MM.1S (cell line): ENCODE results near the gene EIF4G2.

ENCODE experiments used
- DNase-seq: peaks from one replicate; pipeline ENCODE4 v3.0.0-alpha.2; 2015
- H2AFZ ChIP-seq: fragments of 300-600 bp; sonication (generic); 2 replicates; pipeline ENCODE4 v1.6.0; 2016; ENCODE audit warnings: antibody characterized with exemption, low read length
- H3F3A ChIP-seq: fragments of 300-600 bp; sonication (generic); 2 replicates; pipeline ENCODE4 v1.6.1; 2016; ENCODE audit warnings: mild to moderate bottlenecking, antibody characterized with exemption, low read length, moderate library complexity, mixed read lengths; ENCODE audit not compliant: insufficient read depth
- H3K27ac ChIP-seq: fragments of 300-600 bp; sonication (generic); 2 replicates; pipeline ENCODE4 v1.5.1; 2016; ENCODE audit warnings: mild to moderate bottlenecking, low read length
- H3K27me3 ChIP-seq: fragments of 300-600 bp; sonication (generic); replicated peaks from 2 replicates; pipeline ENCODE4 v1.6.0; 2016; ENCODE audit warnings: low read length; ENCODE audit not compliant: insufficient read depth
- H3K36me3 ChIP-seq: fragments of 300-600 bp; sonication (generic); replicated peaks from 2 replicates; pipeline ENCODE4 v1.6.1; 2016; ENCODE audit warnings: mild to moderate bottlenecking, low read length, mixed read lengths; ENCODE audit not compliant: insufficient read depth
- H3K4me1 ChIP-seq: fragments of 300-600 bp; sonication (generic); 2 replicates; pipeline ENCODE4 v1.6.1; 2016; ENCODE audit warnings: low read length, mixed read lengths
- H3K4me2 ChIP-seq: fragments of 300-600 bp; sonication (generic); 2 replicates; pipeline ENCODE4 v1.6.0; 2016; ENCODE audit warnings: low read depth, low read length
- H3K4me3 ChIP-seq: fragments of 300-600 bp; sonication (generic); 2 replicates; pipeline ENCODE4 v1.5.1; 2016; ENCODE audit warnings: low read length, mixed read lengths
- H3K79me2 ChIP-seq: fragments of 300-600 bp; sonication (generic); 2 replicates; pipeline ENCODE4 v1.6.1; 2016; ENCODE audit warnings: mixed run types, low read length, mixed read lengths
- H3K9ac ChIP-seq: fragments of 300-600 bp; sonication (generic); 2 replicates; pipeline ENCODE4 v1.6.1; 2016; ENCODE audit warnings: low read length, mixed read lengths
- H3K9me2 ChIP-seq: fragments of 300-600 bp; sonication (generic); replicated peaks from 2 replicates; pipeline ENCODE4 v1.6.1; 2016; ENCODE audit warnings: mild to moderate bottlenecking, low read length, mixed read lengths; ENCODE audit not compliant: insufficient read depth
- H3K9me3 ChIP-seq: fragments of 300-600 bp; sonication (generic); replicated peaks from 2 replicates; pipeline ENCODE4 v1.6.1; 2016; ENCODE audit warnings: mild to moderate bottlenecking, low read length, mixed read lengths; ENCODE audit not compliant: insufficient read depth
- H4K20me1 ChIP-seq: fragments of 300-600 bp; sonication (generic); 2 replicates; pipeline ENCODE4 v1.6.1; 2016; ENCODE audit warnings: mild to moderate bottlenecking, low read length, moderate library complexity, mixed read lengths; ENCODE audit not compliant: insufficient read depth
- CTCF ChIP-seq: fragments of 300-600 bp; sonication (generic); IDR thresholded peaks from 2 replicates; pipeline ENCODE4 v1.5.1; 2016; ENCODE audit warnings: antibody characterized with exemption, low read length, mixed read lengths
- EZH2 ChIP-seq: fragments of 300-600 bp; sonication (generic); optimal IDR thresholded peaks from 2 replicates; pipeline ENCODE3; 2017; ENCODE audit warnings: low read depth, mild to moderate bottlenecking, antibody characterized with exemption, low read length, mixed read lengths
- EZH2phosphoT487 ChIP-seq: fragments of 300-600 bp; sonication (generic); IDR thresholded peaks from 2 replicates; pipeline ENCODE4 v1.6.1; 2018; ENCODE audit warnings: antibody characterized with exemption, low read length

Gene EIF4G2

GRCh38 chr11:10792385-10793068, 16.2 kb downstream of the EIF4G2 start:
- peak overlapping the region; percentile 41 for H2AFZ ChIP-seq
- H3K4me1 ChIP-seq, result no peaks in the 10 kb centered on the region
- H3F3A ChIP-seq, result peaks cover 23% of the 10 kb centered on the region
- H3K4me3 ChIP-seq, result peak overlapping the region; percentile 12; the same call in 1 of the 2 replicates
- no peaks in the 10 kb centered on the region for H3K9me2 ChIP-seq
- no peak overlapping the region for H3K9ac ChIP-seq
- no peaks in the 10 kb centered on the region for H3K9me3 ChIP-seq
- no peak overlapping the region for H3K27ac ChIP-seq
- H3K36me3 ChIP-seq, result peaks cover 5% of the 10 kb centered on the region
- no peaks in the 10 kb centered on the region for H3K27me3 ChIP-seq
- H3K79me2 ChIP-seq, result no peaks in the 10 kb centered on the region
- peak; percentile 79 for DNase-seq
- TF ChIP-seq EZH2, result no peak
- TF ChIP-seq EZH2phosphoT487, result no peak
- peak; percentile 95 for TF ChIP-seq CTCF
- H3K4me2 ChIP-seq, result peak overlapping the region; percentile 65
- H4K20me1 ChIP-seq, result no peaks in the 10 kb centered on the region

- no peak overlapping the region for H3K4me3 ChIP-seq
- no peaks in the 10 kb centered on the region for H3K27me3 ChIP-seq
- H3K4me1 ChIP-seq, result no peaks in the 10 kb centered on the region
- no peak for DNase-seq
- no peaks in the 10 kb centered on the region for H3K79me2 ChIP-seq
- H4K20me1 ChIP-seq, result no peaks in the 10 kb centered on the region
- no peaks in the 10 kb centered on the region for H3K9me3 ChIP-seq
- H3K27ac ChIP-seq, result no peak overlapping the region
- H3K9ac ChIP-seq, result no peak overlapping the region
- no peaks in the 10 kb centered on the region for H3K36me3 ChIP-seq
- H2AFZ ChIP-seq, result no peak overlapping the region
- H3K4me2 ChIP-seq, result no peak overlapping the region
- H3F3A ChIP-seq, result no peaks in the 10 kb centered on the region
- H3K9me2 ChIP-seq, result no peaks in the 10 kb centered on the region
- TF ChIP-seq CTCF (no peak), EZH2 (no peak), EZH2phosphoT487 (no peak)
Observed at GRCh38 chr11:10786451-10786850, 22.3 kb downstream of the EIF4G2 start.

- H3K4me3 ChIP-seq, result no peak overlapping the region
- no peak overlapping the region for H3K9ac ChIP-seq
- no peak overlapping the region for H3K27ac ChIP-seq
- H3K9me3 ChIP-seq, result no peaks in the 10 kb centered on the region
- H3K4me1 ChIP-seq, result no peaks in the 10 kb centered on the region
- H3K79me2 ChIP-seq, result no peaks in the 10 kb centered on the region
- DNase-seq, result no peak
- no peaks in the 10 kb centered on the region for H3K36me3 ChIP-seq
- H4K20me1 ChIP-seq, result no peaks in the 10 kb centered on the region
- no peak overlapping the region for H3K4me2 ChIP-seq
- no peak overlapping the region for H2AFZ ChIP-seq
- H3K27me3 ChIP-seq, result no peaks in the 10 kb centered on the region
- TF ChIP-seq EZH2 (no peak), EZH2phosphoT487 (no peak), CTCF (no peak)
- H3F3A ChIP-seq, result no peaks in the 10 kb centered on the region
- H3K9me2 ChIP-seq, result no peaks in the 10 kb centered on the region
Observed at GRCh38 chr11:10785146-10785474, 23.6 kb downstream of the EIF4G2 start.
